Endothelial cell of umbilical vein (primary cell): ENCODE measurements around the gene ERG.

Experiments
- CTCF ChIP-seq, 2 donors: IDR thresholded peaks; 1 replicate in 1 of 2; 2 replicates in 1 of 2; pipeline ENCODE4 v1.5.1; 2011; ENCODE audit warnings: low read length in 2 of 2, mild to moderate bottlenecking in 2 of 2, moderate library complexity in 2 of 2, control low read depth in 1 of 2, inconsistent platforms in 1 of 2, low read depth in 1 of 2; ENCODE audit not compliant: insufficient read depth in 1 of 2; ENCODE audit errors: extremely low read depth in 1 of 2
- EZH2 ChIP-seq: IDR thresholded peaks from 2 replicates; pipeline ENCODE4 v1.6.1; 2012; ENCODE audit warnings: borderline replicate concordance, low read depth, mild to moderate bottlenecking, moderate library complexity, low read length, inconsistent platforms; ENCODE audit not compliant: severe bottlenecking
- POLR2A ChIP-seq: IDR thresholded peaks from 2 replicates; pipeline ENCODE4 v1.6.1; 2012; ENCODE audit warnings: low read depth, mild to moderate bottlenecking, control low read depth, low read length
- POLR2AphosphoS5 ChIP-seq: IDR thresholded peaks from 2 replicates; pipeline ENCODE4 v1.6.1; 2012; ENCODE audit warnings: low read depth, mild to moderate bottlenecking, control low read depth, low read length, moderate library complexity; ENCODE audit not compliant: insufficient read depth

GRCh38 chr21:38376693-38377092 lies 121.6 kb downstream of the ERG start:
- TF ChIP-seq CTCF (IDR thresholded peaks at IDR 0.05; ENCODE audit: extremely low read depth in 1 of 2, insufficient read depth in 1 of 2, low read depth in 1 of 2, low read length in 2 of 2) (no peak), EZH2 (no peak), POLR2A (no peak), POLR2AphosphoS5 (peak; percentile 69)
